ENCODE results near the gene PEMT. TPM values are rescaled to one million over a fixed set of nuclear protein-coding genes. Genes with fewer than 3 reads are reported as not detected.
"Not testable (repeated sequence)": the region's sequence is repeated elsewhere in the genome, so short reads cannot be mapped to it uniquely, and the experiment has no call there.

The PEMT gene
- total RNA-seq, 4 donors from 2014 or later: 17.7 to 24.8 (median 20.6) TPM

DNA sequence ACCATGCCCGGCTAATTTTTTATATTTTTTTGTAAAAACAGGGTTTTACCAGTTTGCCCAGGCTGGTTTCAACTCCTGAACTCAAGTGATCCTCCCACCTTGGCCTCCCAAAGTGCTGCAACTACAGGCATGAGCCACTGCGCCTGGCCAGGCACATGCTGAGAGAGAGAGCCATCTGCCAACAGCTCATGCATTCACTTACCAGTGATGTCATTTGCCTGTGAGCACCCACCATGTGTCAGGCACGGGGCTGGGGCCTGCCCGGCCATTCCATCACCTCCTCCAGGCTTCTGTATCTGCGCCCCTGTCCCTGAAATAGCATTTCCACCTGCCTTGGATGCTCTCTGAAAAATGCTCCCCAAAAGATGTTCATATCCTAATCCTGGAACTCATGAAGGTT, 43.6 kb upstream of the PEMT start:
- peaks cover 0 to 16% (median 0%) of the 10 kb centered on the region in 4 donors for H3K27me3 ChIP-seq
- intact Hi-C loops (cut with DNase I): no loop called here
- H3K4me3 ChIP-seq: no peak overlapping the region
- no peak overlapping the region for H3K27ac ChIP-seq (replicated peaks in 1 of 4)
- H3K9me3 ChIP-seq: no peaks in the 10 kb centered on the region
- no peak for TF ChIP-seq EP300 (IDR thresholded peaks at IDR 0.05)
- no peak for TF ChIP-seq POLR2A (IDR thresholded peaks at IDR 0.05; ENCODE audit: low read depth)
- TF ChIP-seq POLR2AphosphoS5 (IDR thresholded peaks at IDR 0.05): no peak
- TF ChIP-seq, protein P1, sequence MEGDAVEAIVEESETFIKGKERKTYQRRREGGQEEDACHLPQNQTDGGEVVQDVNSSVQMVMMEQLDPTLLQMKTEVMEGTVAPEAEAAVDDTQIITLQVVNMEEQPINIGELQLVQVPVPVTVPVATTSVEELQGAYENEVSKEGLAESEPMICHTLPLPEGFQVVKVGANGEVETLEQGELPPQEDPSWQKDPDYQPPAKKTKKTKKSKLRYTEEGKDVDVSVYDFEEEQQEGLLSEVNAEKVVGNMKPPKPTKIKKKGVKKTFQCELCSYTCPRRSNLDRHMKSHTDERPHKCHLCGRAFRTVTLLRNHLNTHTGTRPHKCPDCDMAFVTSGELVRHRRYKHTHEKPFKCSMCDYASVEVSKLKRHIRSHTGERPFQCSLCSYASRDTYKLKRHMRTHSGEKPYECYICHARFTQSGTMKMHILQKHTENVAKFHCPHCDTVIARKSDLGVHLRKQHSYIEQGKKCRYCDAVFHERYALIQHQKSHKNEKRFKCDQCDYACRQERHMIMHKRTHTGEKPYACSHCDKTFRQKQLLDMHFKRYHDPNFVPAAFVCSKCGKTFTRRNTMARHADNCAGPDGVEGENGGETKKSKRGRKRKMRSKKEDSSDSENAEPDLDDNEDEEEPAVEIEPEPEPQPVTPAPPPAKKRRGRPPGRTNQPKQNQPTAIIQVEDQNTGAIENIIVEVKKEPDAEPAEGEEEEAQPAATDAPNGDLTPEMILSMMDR (IDR thresholded peaks at IDR 0.05): no peak
- peaks cover 0 to 5% (median 0%) of the 10 kb centered on the region in 4 donors for H3K4me1 ChIP-seq
- no peaks in the 10 kb centered on the region for H3K36me3 ChIP-seq
- no peak for DNase-seq (ENCODE audit: extremely low spot score)
- WGBS: 81% methylated on average over 5 of the region's 5 CpGs

DNA sequence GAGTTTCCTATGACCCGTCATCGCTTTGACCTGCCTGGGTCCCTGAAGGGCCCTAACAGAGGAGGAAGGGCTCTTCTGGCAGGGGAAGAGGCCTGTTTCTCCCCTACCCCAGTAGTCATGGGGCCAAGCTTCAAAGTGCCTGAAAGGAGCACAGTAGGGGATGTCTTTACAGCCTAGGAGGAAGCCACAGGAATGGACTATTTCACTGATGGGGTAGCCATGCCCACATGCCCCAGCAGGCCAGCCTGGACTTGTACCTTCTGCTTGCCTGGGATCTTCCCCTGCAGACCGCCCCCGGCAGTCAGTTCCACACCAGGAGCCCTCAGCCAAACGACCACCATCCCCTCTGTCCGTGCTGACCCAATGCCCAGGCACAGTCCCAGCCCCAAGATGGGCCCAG, 41.8 kb upstream of the PEMT start:
- TF ChIP-seq, protein P1 (IDR thresholded peaks at IDR 0.05): no peak
- TF ChIP-seq POLR2AphosphoS5 (IDR thresholded peaks at IDR 0.05): no peak
- no peak for TF ChIP-seq POLR2A (IDR thresholded peaks at IDR 0.05; ENCODE audit: low read depth)
- no peak for TF ChIP-seq EP300 (IDR thresholded peaks at IDR 0.05)
- Histone ChIP-seq H3K9me3 (no peaks in the 10 kb centered on the region), H3K27ac (replicated peaks in 1 of 4) (no peak overlapping the region), H3K4me1 (peaks cover 0 to 5% (median 0%) of the 10 kb centered on the region in 4 donors), H3K4me3 (no peak overlapping the region), H3K36me3 (no peaks in the 10 kb centered on the region), H3K27me3 (peaks cover 0 to 16% (median 0%) of the 10 kb centered on the region in 4 donors)
- 92% methylated on average over 4 of the region's 6 CpGs for WGBS
- DNase-seq (ENCODE audit: extremely low spot score): no peak
- intact Hi-C loops (cut with DNase I): no loop called here

DNA sequence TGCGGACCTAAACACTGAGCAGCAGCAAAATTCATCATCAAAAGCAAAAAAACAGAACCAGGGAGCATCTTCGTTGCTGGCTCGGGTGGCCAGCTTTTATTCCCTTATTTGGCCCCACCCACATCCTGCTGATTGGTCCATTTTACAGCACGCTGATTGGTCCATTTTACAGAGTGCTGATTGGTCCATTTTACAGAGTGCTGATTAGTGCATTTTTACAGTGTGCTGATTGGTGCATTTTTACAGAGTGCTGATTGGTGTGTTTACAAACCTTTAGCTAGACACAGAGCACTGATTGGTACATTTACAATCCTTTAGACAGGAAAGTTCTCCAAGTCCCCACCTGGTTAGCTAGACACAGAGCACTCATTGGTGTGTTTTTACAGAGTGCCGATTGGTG, 41.2 kb upstream of the PEMT start:
- H3K4me3 ChIP-seq; DNase-seq (ENCODE audit: extremely low spot score); H3K27ac ChIP-seq (replicated peaks in 1 of 4); H3K4me1 ChIP-seq; H3K36me3 ChIP-seq; intact Hi-C loops (cut with DNase I); H3K9me3 ChIP-seq: not testable (repeated sequence)
- peaks cover 0 to 16% (median 0%) of the 10 kb centered on the region in 4 donors for H3K27me3 ChIP-seq
- 83% methylated on average over 5 of the region's 5 CpGs for whole genome bisulfite sequencing

DNA sequence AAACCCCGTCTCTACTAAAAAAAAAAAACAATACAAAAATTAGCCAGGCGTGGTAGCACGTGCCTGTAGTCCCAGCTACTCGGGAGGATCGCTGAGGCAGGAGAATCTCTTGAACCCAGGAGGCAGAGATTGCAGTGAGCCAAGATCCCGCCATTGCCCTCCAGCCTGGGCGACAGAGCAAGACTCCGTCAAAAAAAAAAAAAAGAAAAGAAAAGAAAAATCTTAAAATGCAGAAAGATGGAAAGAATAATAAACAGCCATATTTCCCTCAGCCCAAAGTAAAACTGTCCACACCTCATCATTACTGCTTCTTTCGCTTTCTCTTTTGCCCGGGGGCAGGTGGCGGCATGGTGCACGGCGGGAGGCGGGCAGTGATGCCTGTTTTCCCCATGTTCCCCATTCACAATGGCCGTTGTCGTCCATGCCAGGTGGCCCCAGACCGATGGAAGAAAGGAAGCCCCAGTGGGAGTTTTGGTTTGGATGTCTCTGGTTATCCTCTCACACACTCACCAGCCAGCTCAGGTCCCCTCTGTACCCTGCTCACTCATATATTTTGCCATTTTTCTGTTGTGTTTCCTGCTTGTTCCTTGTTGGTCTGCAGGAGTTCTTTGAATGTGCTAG, 37.0 kb upstream of the PEMT start:
- H3K4me3 ChIP-seq: no peak overlapping the region
- WGBS: 68% methylated on average over 17 of the region's 17 CpGs
- H3K9me3 ChIP-seq: no peaks in the 10 kb centered on the region
- DNase-seq (ENCODE audit: extremely low spot score): no peak
- H3K27ac ChIP-seq (replicated peaks in 1 of 4): no peak overlapping the region
- no peaks in the 10 kb centered on the region for H3K36me3 ChIP-seq
- no peak for TF ChIP-seq POLR2A (IDR thresholded peaks at IDR 0.05; ENCODE audit: low read depth)
- intact Hi-C loops (cut with DNase I): no loop called here
- H3K4me1 ChIP-seq: no peaks in the 10 kb centered on the region
- H3K27me3 ChIP-seq: peaks cover 0 to 4% (median 0%) of the 10 kb centered on the region in 4 donors

DNA sequence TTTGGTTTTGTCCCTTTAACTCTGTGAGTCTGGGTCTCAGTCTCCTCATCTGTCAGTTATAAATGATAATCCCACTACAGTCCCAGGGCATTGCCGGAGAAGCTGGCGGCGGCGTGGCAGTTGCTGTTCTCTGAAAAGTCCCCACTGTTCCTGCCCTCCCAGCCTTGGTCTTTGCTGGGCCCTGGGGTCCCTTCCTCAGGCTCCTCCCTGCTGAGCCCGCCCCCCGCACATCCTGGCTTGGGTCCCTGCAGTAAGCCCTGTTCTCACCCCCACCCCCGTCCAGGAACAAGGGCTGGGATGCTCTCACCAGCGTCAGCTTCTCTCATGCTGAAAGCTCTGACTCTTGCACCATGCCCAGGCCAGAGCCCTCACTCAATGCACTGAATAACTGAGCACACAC, 35.3 kb upstream of the PEMT start:
- intact Hi-C loops (cut with DNase I): no loop called here
- Histone ChIP-seq H3K27ac (replicated peaks in 1 of 4) (no peak overlapping the region), H3K27me3 (no peaks in the 10 kb centered on the region), H3K9me3 (no peaks in the 10 kb centered on the region), H3K4me3 (no peak overlapping the region), H3K36me3 (no peaks in the 10 kb centered on the region), H3K4me1 (no peaks in the 10 kb centered on the region)
- no peak for TF ChIP-seq EP300 (IDR thresholded peaks at IDR 0.05)
- no peak for TF ChIP-seq POLR2A (IDR thresholded peaks at IDR 0.05; ENCODE audit: low read depth)
- TF ChIP-seq POLR2AphosphoS5 (IDR thresholded peaks at IDR 0.05): no peak
- TF ChIP-seq, protein P1 (IDR thresholded peaks at IDR 0.05): no peak
- DNase-seq (ENCODE audit: extremely low spot score): no peak
- WGBS: 71% methylated on average over 7 of the region's 8 CpGs

Data from esophagus muscularis mucosa (tissue), 4 donors.